GM19328 (cell line): ENCODE data around the gene RHOC.

Experiments
- ATAC-seq: cut with Tn5 transposase; IDR thresholded peaks from one replicate; pipeline ENCODE4 v1.9.1; 2021; ENCODE audit warnings: mild to moderate bottlenecking, moderate library complexity; ENCODE audit not compliant: unreplicated experiment

The RHOC gene

DNA sequence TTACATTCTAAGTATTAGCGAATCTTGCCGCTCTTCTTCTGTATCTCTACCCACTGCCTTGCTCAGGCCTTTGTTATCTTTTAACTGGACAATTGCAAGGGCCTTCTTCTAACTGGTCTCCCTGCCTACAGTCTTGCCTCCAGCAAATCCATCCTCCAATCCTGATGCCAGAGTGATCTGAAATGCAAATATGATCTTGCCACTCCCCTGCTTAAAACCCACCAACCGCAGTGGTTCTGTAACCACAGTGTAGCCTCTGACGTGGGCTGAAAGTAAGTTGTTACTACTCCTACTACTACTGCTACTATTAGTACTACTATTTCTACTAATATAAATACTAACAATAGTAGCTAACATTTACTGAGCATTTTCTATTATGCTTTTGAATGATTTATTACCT lies 20.1 kb downstream of the RHOC start:
- ATAC-seq: no peak

DNA sequence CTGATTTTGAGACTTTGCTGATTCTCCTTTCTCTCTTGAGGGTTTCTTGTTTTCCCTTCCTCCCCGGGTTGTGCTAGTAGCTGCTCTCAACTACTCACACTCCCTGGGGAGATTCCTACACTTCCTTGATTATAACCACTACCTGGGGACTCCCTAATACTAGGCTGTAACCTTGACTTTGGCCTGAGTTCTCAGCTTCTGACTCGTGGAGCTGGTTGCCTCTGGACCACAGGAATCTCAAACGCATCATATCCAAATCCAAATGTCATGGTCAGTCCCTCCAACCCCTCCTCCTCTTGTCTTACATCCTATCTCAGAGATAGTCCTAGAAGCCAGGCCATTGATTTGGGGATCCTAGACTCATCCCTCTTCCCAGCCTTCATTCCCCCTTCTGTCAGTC lies 20.5 kb downstream of the RHOC start:
- no peak for ATAC-seq

DNA sequence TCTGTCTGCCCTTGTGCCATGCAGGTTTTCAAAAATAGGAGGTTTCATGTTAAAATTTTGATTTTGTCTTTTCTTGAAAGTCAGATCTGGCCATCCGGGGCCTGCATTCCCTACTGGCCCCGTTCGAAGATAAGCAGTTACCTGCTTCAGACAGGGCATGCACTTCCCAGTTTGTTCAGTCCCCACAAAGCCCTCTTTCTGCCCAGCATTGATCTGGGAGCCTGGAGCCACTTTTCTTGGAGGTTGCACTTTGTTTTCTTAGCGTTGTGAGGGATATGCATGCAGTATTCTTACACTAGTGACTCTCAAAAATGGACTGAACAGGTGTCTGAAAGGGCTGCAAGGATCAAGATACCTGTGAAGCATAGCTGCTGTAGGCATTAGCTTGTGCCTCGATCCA lies 21.0 kb downstream of the RHOC start:
- ATAC-seq: no peak

GRCh38 chr1:112678605-112679004 lies 28.3 kb downstream of the RHOC start:
- ATAC-seq: no peak

DNA sequence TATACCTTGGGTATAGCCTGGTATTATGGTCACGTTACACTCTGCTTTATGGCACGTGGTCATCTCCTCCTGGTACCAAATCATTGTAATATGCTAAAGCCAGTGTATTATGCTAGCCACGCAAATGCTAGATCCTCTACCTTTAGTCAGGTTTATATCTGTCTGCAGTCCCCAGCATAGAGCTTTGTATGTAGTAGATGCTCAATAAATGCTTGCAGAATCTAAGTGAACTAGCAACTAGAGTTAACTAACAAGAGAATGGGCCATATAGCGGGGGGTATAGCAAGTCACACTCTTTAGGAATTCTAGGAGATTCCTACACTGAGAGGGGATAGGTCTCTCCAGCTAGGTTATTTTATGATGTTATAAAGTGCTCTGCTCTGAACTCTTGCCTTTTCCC lies 29.4 kb downstream of the RHOC start:
- no peak for ATAC-seq

DNA sequence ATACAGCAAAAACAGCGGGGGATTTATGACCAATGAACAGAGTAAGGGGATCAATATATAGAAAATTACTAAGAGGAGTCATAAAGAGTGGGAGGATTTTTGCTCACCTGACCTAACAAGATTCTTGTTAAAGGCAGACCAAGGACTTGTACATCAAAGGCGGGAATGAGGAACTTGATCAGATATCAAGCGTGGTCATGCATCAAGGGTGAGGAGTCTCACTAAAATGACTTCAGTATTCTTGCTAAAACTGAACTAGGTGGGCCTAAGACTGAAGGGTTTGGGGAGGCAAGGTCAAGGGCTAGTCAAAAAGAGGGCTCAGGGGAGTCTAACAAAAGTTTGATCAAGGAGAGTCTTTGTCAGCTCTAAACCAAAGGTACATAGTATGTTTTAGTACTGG lies 30.4 kb downstream of the RHOC start:
- no peak for ATAC-seq

DNA sequence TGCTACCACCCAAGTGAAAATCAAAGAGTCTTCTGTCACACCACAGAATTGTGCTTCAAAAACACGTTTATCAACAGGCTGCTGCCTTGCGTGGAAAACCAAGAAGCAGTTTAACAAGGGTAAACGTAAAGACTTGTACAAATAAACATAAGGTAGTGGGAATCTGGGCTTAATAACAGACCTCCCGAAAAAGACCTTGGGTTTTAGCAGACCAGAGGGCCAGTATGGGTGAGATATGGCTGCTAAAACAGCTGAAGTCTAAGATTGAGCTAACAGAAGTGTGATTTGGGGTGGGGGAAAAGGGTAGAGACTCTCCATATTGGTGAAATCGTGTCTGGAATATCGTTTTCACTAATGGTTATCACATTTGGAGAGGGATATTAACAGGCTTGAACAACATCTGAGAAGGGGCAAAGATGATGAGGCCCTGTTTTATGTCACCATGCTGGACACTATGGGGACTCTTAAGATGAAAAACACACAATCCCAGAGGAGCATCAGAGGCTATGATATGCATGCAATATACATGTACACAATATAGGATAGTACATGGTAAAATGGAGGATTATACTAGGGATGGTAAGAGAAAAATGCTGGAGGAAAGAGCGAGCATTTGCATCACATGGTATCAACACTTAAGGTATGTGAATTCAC lies 31.1 kb downstream of the RHOC start:
- no peak for ATAC-seq

DNA sequence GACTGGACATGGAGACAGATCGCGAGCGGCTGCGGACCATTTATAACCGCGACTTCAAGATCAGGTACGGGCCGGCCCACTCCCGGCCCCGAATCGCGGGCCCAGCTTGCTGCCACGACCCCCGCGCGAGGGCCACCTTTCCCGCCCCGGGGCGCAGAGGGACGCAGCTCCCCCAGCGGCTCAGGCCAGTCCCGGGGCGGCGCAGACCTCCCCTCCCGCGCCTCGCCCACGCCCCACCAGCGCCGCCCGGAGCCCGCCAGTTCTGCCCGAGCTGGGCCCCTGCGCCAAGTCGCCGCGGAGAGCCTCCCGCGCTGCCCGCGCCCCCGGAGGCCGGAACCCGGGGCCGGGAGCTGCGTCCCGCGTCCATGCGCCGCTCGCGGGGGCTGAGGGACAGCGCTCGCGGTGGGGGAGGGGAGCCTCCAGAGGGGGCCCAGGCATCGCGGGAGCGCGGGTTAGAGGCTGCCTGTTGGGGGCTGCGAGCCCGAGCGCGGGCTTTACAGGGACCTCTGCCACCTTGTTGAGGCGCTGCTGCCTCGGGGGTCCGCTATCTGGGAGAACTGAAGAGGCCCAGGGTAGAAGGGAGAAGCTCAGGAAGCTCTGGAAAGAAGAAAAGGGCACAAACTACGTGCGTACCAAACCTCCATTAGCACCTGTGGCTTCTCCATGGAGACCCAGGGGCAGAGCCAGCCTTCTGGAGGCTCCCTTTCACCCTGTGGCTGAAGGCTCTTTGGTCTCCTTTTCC lies 31.8 kb downstream of the RHOC start:
- peak; percentile 39 for ATAC-seq

DNA sequence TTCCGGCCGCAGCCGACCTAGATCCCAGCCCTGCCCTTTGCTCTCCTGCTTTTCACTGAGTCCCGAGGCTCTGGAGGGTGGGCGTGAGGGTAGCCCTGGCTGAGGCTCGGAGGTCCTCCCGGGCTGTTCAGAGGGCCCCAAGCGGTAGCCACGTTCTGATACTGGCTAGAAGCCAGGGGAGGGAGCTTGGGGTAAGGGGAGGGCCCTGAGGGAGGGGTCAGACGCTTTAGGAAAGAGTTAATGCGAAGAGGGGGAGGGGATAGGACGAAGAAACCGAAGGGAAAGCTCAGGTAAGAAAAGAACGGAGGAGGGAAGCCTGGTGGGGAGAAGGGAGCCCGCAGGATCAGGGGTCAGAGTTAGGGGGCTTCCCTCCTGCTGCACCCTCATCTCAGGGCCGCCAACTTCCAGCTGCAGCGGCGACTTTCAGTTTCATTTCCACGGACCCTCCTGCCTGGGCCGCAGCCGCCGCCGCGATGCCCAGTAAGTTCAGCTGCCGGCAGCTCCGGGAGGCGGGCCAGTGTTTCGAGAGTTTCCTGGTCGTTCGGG lies 32.4 kb downstream of the RHOC start, which contains the start of gene MOV10:
MOV10 (plus strand) TSS at position 220 of the 546 bp plus-strand sequence; CDS start at position 474, 254 bp downstream.
- peak; percentile 58 for ATAC-seq

GRCh38 chr1:112673592-112674439 lies 33.1 kb downstream of the RHOC start:
- ATAC-seq: no peak

DNA sequence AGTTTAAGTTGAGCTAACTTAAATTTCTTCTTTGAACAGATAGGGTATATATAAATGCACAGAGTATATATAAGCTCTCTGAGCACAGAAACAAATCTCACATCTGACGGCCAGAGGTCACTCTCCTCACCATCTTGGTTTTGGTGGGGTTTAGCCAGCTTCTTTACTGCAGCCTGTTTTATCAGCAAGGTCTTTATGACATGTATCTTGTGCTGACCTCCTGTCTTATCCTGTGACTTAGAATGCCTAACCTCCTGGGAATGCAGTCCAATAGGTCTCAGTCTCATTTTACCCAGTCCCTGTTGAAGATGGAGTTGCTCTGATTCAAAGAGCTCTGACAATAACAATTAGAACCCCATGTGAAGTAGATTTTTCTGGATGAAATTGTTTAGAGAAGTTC lies 34.1 kb downstream of the RHOC start:
- no peak for ATAC-seq

GRCh38 chr1:112672009-112672408 lies 34.9 kb downstream of the RHOC start:
- ATAC-seq: no peak

DNA sequence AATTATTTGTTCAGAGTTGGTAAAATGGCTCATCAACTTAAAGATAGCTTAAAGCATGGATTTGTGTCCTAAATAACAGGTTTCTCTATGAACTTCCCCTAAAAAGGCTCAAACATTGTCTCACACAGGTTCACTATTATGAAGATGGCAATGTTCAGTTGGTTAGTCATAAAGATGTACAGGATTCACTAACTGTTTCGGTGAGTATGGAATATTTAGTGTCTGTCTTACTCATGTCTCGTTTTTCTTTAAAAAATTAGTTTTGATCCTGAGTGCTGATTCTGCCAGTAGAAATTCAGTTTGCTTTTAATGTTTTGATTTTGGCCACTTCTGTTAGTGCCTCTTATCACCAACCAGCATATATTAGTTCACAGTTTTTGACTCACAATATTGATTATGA lies 40.0 kb downstream of the RHOC start:
- no peak for ATAC-seq

DNA sequence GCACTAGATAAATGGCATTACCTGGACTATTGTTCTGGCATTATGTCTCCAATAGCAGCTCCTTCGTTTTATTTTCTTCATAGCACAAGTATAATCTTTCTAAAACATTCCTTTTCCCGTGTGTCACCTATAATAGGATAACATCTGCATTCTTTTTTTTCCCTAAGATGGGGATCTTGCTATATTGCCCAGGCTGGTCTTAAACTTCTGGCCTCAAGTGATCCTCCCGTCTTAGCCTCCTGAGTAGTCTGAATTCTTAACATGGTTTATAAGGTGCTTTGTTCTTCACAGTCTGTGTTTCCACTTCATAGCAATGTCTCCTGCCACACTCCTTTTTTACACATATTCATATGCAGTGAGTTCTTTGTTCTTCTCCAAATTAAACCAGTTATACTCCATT lies 41.1 kb downstream of the RHOC start:
- ATAC-seq: no peak

DNA sequence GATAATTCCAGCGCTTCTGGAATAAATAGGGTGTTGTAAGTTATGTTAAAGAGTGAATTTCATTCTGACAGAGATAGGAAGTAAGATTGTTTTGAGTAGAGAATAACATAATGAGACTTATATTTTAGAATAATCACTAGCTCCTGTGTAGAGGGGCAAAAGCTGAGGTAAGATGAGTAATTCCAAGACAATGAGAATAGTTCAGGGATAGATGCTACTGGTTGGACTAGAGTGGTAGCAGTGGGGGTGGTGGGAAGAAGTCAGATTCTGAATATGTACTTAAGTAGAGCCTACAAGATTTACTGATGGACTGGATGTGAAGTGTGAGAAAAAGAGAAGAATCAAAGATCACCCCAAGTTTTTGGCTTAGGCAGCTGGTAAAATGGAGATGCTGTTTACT lies 55.7 kb downstream of the RHOC start:
- no peak for ATAC-seq
